Transverse colon (tissue), 4 donors: ENCODE results near the gene DHCR24.

ENCODE experiments used
- CTCF ChIP-seq, 5 experiments: fragments of 200-600 bp in 3 of 5; fragments of 450-650 bp in 2 of 5; sonication (generic) in 3 of 5; IDR thresholded peaks; 1 replicate in 2 of 5; 2 replicates in 3 of 5; pipeline ENCODE4 v1.5.1; 2016 to 2017; ENCODE audit warnings: antibody characterized with exemption in 5 of 5, inconsistent platforms in 3 of 5, mild to moderate bottlenecking in 2 of 5, moderate library complexity in 1 of 5
- POLR2A ChIP-seq: fragments of 450-650 bp; IDR thresholded peaks from one replicate; pipeline ENCODE4 v1.6.1; 2016; ENCODE audit warnings: antibody characterized with exemption, mild to moderate bottlenecking, moderate library complexity
- POLR2AphosphoS5 ChIP-seq, 3 donors: sonication (generic); formaldehyde crosslinking; IDR thresholded peaks; one replicate each; pipeline ENCODE4 v1.6.1; 2016; ENCODE audit warnings: antibody characterized with exemption in 3 of 3

GRCh38 chr1:54815086-54815876, 71.7 kb downstream of the DHCR24 start:
- TF ChIP-seq CTCF (IDR thresholded peaks at IDR 0.05) (no peak), POLR2A (no peak), POLR2AphosphoS5 (IDR thresholded peaks at IDR 0.05) (no peak)
